SH-SY5Y (cell line): ENCODE measurements around the gene RFPL3.

ENCODE experiments used
- GATA2 ChIP-seq: IDR thresholded peaks from 2 replicates; pipeline ENCODE4 v1.6.1; 2011; ENCODE audit warnings: mild to moderate bottlenecking, low read depth, low read length
- GATA3 ChIP-seq: IDR thresholded peaks from 2 replicates; pipeline ENCODE4 v1.6.1; 2011; ENCODE audit warnings: low read depth, mild to moderate bottlenecking, low read length, moderate library complexity

DNA sequence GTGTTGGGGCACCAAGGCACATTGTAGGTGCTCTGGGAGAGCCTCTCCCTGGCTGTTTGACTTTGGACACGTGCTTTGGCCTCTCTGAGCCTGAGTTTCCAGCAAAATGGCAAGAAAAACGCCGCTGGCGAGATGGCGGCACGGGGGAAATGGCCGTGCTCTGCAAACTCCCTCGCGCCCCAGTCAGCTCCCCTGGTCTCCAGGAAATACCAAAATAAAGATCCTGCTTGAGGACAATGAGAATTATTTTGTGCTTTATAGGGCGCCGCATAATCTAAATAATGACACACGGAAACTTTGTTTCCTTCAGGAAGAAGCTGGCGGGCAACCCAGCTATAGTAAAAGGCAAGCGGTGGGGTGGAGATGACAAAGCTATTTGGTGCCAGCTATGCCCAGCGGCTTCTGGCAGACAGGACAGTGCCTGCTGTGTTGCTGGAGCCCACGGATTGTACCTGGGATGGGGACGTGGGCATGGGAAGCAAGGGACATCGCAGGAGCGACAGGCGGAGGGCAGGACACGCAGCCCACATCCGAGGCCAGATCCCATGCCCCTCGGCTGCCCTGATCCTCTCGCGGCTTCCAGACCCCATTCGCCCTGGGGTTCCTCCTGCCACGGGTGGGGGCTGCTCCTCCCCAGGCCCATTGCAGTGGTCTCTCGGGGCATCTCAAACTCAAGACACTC, 26.3 kb upstream of the RFPL3 start:
- TF ChIP-seq GATA2 (no peak), GATA3 (no peak)
